GM12875 (cell line): ENCODE data around the gene RXFP4.

Experiments used
- H3K4me3 ChIP-seq: one replicate; pipeline ENCODE4 v1.5.1; 2011; ENCODE audit warnings: low read depth, low read length, control low read depth
- CTCF ChIP-seq: IDR thresholded peaks from 2 replicates; pipeline ENCODE4 v1.5.1; 2011; ENCODE audit warnings: low read depth, mild to moderate bottlenecking, control low read depth, inconsistent platforms, low read length, moderate library complexity, borderline replicate concordance; ENCODE audit not compliant: insufficient read depth

RXFP4 gene

GRCh38 chr1:155968670-155969069 lies 27.2 kb downstream of the RXFP4 start:
- no peak overlapping the region for H3K4me3 ChIP-seq
- no peak for TF ChIP-seq CTCF

DNA sequence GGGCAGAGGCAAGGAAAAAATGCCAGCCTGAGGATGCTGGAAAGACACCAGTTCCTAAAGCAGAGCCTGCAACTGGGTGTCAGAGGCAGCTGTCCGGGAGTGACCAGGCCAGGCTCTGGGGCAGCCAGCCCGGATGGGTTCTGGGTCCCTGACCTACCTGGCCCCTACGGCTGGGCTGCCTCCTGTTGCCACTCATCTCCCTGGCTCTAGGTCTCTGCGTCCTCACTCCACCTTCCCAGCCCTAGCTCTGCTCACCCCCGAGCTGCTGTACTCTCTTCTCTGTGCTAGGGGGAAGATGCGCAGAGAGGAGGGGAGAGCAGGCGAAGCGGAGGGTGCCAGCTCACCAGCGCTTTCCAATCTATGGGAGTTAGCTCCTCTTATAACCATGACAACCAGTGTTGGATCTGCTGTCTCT lies 27.9 kb downstream of the RXFP4 start:
- no peak for TF ChIP-seq CTCF
- H3K4me3 ChIP-seq, result no peak overlapping the region

DNA sequence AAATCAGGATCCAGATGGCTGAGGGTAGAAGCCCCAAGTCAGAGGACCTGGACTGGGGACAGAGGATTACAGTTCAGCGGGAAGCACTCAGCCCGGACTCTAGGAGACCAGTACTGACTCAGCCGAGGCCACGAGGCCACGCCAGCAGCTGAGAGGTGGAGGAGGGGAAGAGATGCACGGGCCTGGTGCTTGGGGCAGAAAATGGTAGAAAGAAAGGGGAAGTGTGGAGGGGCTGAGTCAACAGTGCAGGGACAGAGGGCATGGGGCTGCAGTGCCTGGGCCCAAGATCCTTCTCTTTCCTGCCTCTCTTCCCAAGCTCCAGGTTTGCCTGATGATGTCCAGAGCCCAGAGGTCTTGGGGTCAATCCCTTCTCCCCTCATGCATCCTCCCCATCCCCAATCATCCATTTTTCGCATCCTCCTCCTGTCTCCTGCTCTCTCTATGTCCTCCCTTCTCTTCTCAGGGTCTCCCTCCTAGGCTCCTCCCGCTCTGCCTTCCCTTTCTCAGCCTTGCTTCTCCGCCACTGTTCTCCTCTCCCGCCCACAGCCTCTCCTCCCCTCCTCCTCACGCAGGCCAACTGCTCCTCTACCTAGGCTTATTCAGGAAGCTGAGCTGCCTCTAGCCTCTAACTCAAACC lies 29.2 kb downstream of the RXFP4 start:
- no peak for TF ChIP-seq CTCF
- H3K4me3 ChIP-seq, result no peak overlapping the region

DNA sequence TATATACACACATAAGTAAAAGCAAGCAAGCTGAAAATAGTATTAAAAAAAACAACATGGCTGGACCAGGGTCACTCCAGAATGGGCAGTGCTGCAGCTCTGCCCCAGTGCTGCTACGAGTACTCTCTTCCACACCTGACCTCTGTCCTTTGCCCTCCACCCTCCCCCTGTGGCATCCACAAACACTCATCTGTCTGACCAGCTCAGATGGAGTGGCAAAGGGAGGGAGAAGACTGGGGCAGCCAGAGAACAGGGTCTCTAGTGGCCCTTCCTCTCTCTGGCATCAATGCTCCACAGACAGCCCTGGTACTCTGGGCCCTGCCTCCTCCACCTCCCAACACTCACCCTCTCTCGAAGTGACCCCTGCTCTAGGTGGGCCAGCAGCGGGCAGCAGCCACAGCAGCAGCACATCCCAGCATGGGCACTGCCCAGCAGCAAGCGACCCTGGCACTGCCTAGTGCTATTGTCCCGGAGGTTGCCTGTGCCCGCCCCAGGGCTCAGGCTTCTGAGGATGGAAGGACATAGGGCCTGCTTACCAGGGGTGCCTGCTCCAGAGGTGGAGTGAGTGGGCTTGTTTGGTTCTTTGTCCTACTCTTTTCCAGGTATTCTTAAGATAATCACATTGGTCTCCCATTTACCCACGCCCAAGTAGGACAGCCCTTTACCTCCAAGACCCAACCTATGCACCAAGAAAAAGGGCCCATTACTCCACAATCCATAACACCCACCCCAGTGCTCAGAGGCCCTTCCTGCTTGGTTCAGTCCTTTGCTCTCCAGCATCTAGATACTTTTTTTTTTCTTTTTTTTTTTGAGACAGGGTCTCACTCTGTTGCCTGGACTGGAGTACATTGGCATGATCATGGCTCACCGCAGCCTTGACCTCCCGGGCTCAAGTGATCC lies 30.7 kb downstream of the RXFP4 start:
- TF ChIP-seq CTCF, result no peak
- H3K4me3 ChIP-seq, result no peak overlapping the region

DNA sequence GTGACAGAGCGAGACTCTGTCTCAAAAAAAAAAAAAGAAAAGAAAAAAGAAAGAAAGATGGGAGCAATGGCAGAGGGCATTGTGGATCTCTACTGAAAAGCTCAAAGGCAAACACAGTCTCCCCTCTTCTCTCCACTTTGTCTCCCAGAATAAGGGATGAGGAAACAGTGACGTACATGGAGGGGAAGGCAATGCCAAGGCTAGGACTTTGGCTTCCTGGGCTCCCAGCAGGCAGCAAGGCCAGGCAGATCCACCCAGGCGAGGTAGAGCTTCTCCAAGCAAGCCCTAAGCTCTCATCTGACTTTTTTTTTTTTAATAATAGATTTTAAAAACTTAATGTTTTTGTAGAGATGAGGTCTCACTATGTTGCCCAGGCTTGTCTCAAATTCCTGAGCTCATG lies 32.3 kb downstream of the RXFP4 start:
- H3K4me3 ChIP-seq, result no peak overlapping the region
- no peak for TF ChIP-seq CTCF

GRCh38 chr1:155974208-155975115 lies 33.0 kb downstream of the RXFP4 start:
- peak overlapping the region; percentile 96 for H3K4me3 ChIP-seq

More at GRCh38 chr1:155974208-155975115, 33.0 kb downstream of the RXFP4 start:
- TF ChIP-seq CTCF, result no peak
